Astrocyte (in vitro differentiated cells and primary cell): ENCODE measurements around the gene SLC26A1. TPM values are rescaled to one million over a fixed set of nuclear protein-coding genes. Genes with fewer than 3 reads are reported as not detected.

Experiments
- DNase-seq: peaks from one replicate; pipeline ENCODE4 v3.0.0-alpha.2; 2010; ENCODE audit warnings: low read depth
- FAIRE-seq: peaks from 2 replicates; lab custom pipeline; 2011; peaks lifted over from hg19 to GRCh38; lab: Jason Lieb, UNC
- H2AFZ ChIP-seq: 2 replicates; pipeline ENCODE4 v1.6.0; 2012; ENCODE audit warnings: low read depth, low read length, inconsistent platforms
- H3K27ac ChIP-seq: 2 replicates; pipeline ENCODE4 v1.5.1; 2011; ENCODE audit warnings: low read depth, low read length, inconsistent platforms
- H3K27me3 ChIP-seq: 2 replicates; pipeline ENCODE4 v1.6.0; 2011; ENCODE audit warnings: low read length, inconsistent platforms; ENCODE audit not compliant: insufficient read depth
- H3K36me3 ChIP-seq: 2 replicates; pipeline ENCODE4 v1.5.1; 2011; ENCODE audit warnings: low read length, inconsistent platforms; ENCODE audit not compliant: insufficient read depth
- H3K4me1 ChIP-seq: 2 replicates; pipeline ENCODE4 v1.5.1; 2011; ENCODE audit warnings: low read length, inconsistent platforms; ENCODE audit not compliant: insufficient read depth
- H3K4me2 ChIP-seq: 2 replicates; pipeline ENCODE4 v1.6.0; 2012; ENCODE audit warnings: low read length, inconsistent platforms
- H3K4me3 ChIP-seq: 2 replicates; pipeline ENCODE4 v1.5.1; 2011; ENCODE audit warnings: low read depth, mild to moderate bottlenecking, low read length, inconsistent platforms; ENCODE audit not compliant: insufficient read depth
- H3K79me2 ChIP-seq: 2 replicates; pipeline ENCODE4 v1.6.0; 2012; ENCODE audit warnings: mild to moderate bottlenecking, low read length, inconsistent platforms; ENCODE audit not compliant: insufficient read depth
- H3K9ac ChIP-seq: 2 replicates; pipeline ENCODE4 v1.6.0; 2012; ENCODE audit warnings: mild to moderate bottlenecking, low read length, inconsistent platforms
- H3K9me3 ChIP-seq: 2 replicates; pipeline ENCODE4 v1.5.1; 2012; ENCODE audit warnings: low read depth, mild to moderate bottlenecking, low read length, inconsistent platforms; ENCODE audit not compliant: insufficient read depth
- H4K20me1 ChIP-seq: 2 replicates; pipeline ENCODE4 v1.6.0; 2012; ENCODE audit warnings: low read length, inconsistent platforms; ENCODE audit not compliant: insufficient read depth
- H3K27ac Mint-ChIP-seq: one replicate; pipeline ENCODE4 v1.8.0; 2021; ENCODE audit warnings: mild to moderate bottlenecking, mixed read lengths; ENCODE audit not compliant: unreplicated experiment
- H3K27me3 Mint-ChIP-seq: one replicate; pipeline ENCODE4 v1.8.0; 2021; ENCODE audit warnings: low read depth, mixed read lengths; ENCODE audit not compliant: unreplicated experiment
- H3K36me3 Mint-ChIP-seq: one replicate; pipeline ENCODE4 v1.8.0; 2021; ENCODE audit warnings: low read depth, mixed read lengths; ENCODE audit not compliant: unreplicated experiment
- H3K4me1 Mint-ChIP-seq: one replicate; pipeline ENCODE4 v1.8.0; 2021; ENCODE audit warnings: low read depth, mixed read lengths; ENCODE audit not compliant: unreplicated experiment
- H3K4me3 Mint-ChIP-seq: one replicate; pipeline ENCODE4 v1.8.0; 2021; ENCODE audit warnings: mild to moderate bottlenecking, moderate library complexity, mixed read lengths; ENCODE audit not compliant: unreplicated experiment
- H3K9me3 Mint-ChIP-seq: one replicate; pipeline ENCODE4 v1.8.0; 2021; ENCODE audit warnings: mild to moderate bottlenecking, mixed read lengths; ENCODE audit not compliant: unreplicated experiment
- EZH2 ChIP-seq: IDR thresholded peaks from 2 replicates; pipeline ENCODE4 v1.6.1; 2012; ENCODE audit warnings: mild to moderate bottlenecking, low read length, inconsistent platforms; ENCODE audit not compliant: insufficient read depth
- total RNA-seq: library from RNA; stranded (reverse); gene quantifications from 2 replicates; pipeline ENCODE4 v1.2.1, GENCODE V29; 2021
- TF ChIP-seq, protein P1 (sequence below): IDR thresholded peaks from 2 replicates; pipeline ENCODE4 v1.5.1; 2011; ENCODE audit warnings: low read depth, mild to moderate bottlenecking, inconsistent platforms, low read length, moderate library complexity; ENCODE audit not compliant: insufficient read depth

Gene SLC26A1
- total RNA-seq, 1 donor from 2014 or later: 0.34 TPM

DNA sequence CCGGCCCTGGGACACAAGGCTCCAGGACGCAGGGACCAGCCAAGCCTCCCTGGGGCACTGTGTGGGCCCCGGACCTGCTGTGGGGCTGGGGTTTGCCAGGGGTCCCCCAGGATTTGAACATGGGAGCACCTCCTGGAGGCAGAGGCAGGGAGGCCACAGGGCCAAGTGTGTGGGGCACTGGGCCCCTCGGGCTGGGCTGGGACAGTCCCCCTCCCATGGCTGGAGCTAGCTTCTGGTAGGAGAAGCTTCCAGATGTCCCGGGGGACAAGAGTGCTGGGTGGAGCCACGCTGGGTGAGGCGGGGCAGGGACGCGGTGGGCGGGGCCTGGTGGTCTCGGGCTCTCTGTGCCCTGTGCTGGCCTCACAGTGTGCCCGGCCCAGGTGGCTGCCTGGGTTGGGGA lies 36.8 kb upstream of the SLC26A1 start:
- peaks cover 16% of the 10 kb centered on the region for H3K4me1 ChIP-seq
- no peak overlapping the region for H3K9ac ChIP-seq
- Mint-ChIP-seq H3K4me3 (no peak overlapping the region), H3K4me1 (peaks cover 5% of the 10 kb centered on the region), H3K27ac (no peak overlapping the region), H3K9me3 (peaks cover 2% of the 10 kb centered on the region), H3K27me3 (no peaks in the 10 kb centered on the region), H3K36me3 (no peaks in the 10 kb centered on the region)
- no peak for FAIRE-seq
- no peak overlapping the region for H3K4me2 ChIP-seq
- no peaks in the 10 kb centered on the region for H3K79me2 ChIP-seq
- no peak overlapping the region for H2AFZ ChIP-seq
- TF ChIP-seq, protein P1, sequence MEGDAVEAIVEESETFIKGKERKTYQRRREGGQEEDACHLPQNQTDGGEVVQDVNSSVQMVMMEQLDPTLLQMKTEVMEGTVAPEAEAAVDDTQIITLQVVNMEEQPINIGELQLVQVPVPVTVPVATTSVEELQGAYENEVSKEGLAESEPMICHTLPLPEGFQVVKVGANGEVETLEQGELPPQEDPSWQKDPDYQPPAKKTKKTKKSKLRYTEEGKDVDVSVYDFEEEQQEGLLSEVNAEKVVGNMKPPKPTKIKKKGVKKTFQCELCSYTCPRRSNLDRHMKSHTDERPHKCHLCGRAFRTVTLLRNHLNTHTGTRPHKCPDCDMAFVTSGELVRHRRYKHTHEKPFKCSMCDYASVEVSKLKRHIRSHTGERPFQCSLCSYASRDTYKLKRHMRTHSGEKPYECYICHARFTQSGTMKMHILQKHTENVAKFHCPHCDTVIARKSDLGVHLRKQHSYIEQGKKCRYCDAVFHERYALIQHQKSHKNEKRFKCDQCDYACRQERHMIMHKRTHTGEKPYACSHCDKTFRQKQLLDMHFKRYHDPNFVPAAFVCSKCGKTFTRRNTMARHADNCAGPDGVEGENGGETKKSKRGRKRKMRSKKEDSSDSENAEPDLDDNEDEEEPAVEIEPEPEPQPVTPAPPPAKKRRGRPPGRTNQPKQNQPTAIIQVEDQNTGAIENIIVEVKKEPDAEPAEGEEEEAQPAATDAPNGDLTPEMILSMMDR: no peak
- TF ChIP-seq EZH2: no peak
- H3K27me3 ChIP-seq: no peaks in the 10 kb centered on the region
- H3K36me3 ChIP-seq: peaks cover 10% of the 10 kb centered on the region
- H3K9me3 ChIP-seq: no peaks in the 10 kb centered on the region
- H3K27ac ChIP-seq: no peak overlapping the region
- H3K4me3 ChIP-seq: no peak overlapping the region
- DNase-seq: no peak
- H4K20me1 ChIP-seq: no peaks in the 10 kb centered on the region

DNA sequence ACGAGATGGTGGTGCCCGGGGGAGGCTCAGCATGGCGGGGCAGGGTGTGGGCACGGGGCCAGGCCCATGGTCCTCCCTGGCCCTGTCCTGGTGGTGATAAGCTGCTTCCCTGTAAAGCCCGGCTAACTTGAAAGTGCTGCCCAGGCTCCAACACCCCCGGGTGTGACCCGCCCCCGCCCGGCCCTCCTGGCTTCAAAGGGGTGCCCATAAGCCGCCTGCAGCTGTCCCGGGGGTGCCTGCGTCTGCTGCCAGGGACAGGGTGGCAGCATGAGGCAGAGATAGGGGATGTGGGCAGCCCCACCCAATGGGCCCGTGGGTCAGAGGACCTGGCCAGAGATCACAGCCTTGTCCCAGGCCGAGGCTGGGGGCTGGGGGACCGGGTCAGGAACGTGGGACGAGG lies 36.3 kb upstream of the SLC26A1 start:
- H3K27ac ChIP-seq: no peak overlapping the region
- no peaks in the 10 kb centered on the region for H3K27me3 Mint-ChIP-seq
- TF ChIP-seq, protein P1: no peak
- no peak for TF ChIP-seq EZH2
- no peaks in the 10 kb centered on the region for H4K20me1 ChIP-seq
- H3K27ac Mint-ChIP-seq: no peak overlapping the region
- no peaks in the 10 kb centered on the region for H3K36me3 Mint-ChIP-seq
- no peak overlapping the region for H3K4me2 ChIP-seq
- H3K36me3 ChIP-seq: peaks cover 10% of the 10 kb centered on the region
- H3K4me1 ChIP-seq: peaks cover 15% of the 10 kb centered on the region
- DNase-seq (no peak), FAIRE-seq (no peak)
- no peaks in the 10 kb centered on the region for H3K79me2 ChIP-seq
- no peak overlapping the region for H3K4me3 Mint-ChIP-seq
- no peak overlapping the region for H2AFZ ChIP-seq
- H3K4me3 ChIP-seq: no peak overlapping the region
- peaks cover 5% of the 10 kb centered on the region for H3K4me1 Mint-ChIP-seq
- H3K9me3 Mint-ChIP-seq: peaks cover 2% of the 10 kb centered on the region
- no peak overlapping the region for H3K9ac ChIP-seq
- H3K27me3 ChIP-seq: no peaks in the 10 kb centered on the region
- no peaks in the 10 kb centered on the region for H3K9me3 ChIP-seq

DNA sequence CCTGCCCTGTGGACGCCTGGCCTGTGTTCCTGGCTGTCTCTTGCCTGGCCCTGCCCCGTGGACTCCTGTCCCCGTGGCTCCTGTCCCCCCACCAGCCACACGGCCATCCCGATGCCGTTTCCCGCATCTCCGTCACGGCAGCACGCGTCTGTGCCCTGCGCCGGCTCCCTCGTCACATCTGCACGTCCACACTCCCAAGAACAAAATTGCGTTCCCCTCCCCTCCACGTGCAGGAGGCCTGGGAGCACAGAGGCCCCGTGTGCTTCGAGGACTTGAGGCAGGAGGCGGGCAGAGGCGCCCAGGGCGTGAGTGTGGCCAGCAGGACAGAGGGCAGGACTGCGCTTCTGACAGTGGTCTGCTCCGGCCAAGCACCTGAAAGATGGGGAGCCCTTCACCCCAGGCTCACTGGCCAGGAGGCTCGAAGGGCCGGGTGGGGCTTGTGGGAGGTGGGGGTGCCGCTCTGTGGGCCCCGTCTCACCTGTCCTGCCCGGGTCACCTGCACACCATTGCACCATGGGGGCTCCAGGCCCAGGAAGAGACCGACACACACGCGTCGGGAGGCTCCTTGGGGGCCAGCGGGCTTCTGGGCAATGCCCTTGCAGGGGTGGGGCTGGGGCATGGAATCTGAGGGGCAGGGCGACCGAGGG lies 35.5 kb upstream of the SLC26A1 start:
- Mint-ChIP-seq H3K36me3 (no peaks in the 10 kb centered on the region), H3K4me1 (peaks cover 5% of the 10 kb centered on the region), H3K27me3 (no peaks in the 10 kb centered on the region), H3K9me3 (peaks cover 2% of the 10 kb centered on the region), H3K27ac (no peak overlapping the region), H3K4me3 (no peak overlapping the region)
- Histone ChIP-seq H3K9ac (no peak overlapping the region), H3K36me3 (peaks cover 10% of the 10 kb centered on the region), H3K4me3 (no peak overlapping the region), H3K4me2 (no peak overlapping the region), H3K27ac (no peak overlapping the region), H3K79me2 (no peaks in the 10 kb centered on the region), H3K9me3 (no peaks in the 10 kb centered on the region), H2AFZ (no peak overlapping the region), H3K4me1 (peaks cover 7% of the 10 kb centered on the region), H3K27me3 (no peaks in the 10 kb centered on the region), H4K20me1 (no peaks in the 10 kb centered on the region)
- FAIRE-seq: no peak
- DNase-seq: no peak
- TF ChIP-seq, protein P1: no peak
- TF ChIP-seq EZH2: no peak
